Measurements from ENCODE around the gene TGFBR1.
A peak's percentile ranks its signal among the peaks of the same experiment; 100 is the strongest.

The TGFBR1 gene

GRCh38 chr9:99160173-99160572 lies 55.3 kb downstream of the TGFBR1 start:
- no peak overlapping the region for H3K4me3 ChIP-seq (ENCODE audit: low read depth, low read length)
- TF ChIP-seq, protein P1, sequence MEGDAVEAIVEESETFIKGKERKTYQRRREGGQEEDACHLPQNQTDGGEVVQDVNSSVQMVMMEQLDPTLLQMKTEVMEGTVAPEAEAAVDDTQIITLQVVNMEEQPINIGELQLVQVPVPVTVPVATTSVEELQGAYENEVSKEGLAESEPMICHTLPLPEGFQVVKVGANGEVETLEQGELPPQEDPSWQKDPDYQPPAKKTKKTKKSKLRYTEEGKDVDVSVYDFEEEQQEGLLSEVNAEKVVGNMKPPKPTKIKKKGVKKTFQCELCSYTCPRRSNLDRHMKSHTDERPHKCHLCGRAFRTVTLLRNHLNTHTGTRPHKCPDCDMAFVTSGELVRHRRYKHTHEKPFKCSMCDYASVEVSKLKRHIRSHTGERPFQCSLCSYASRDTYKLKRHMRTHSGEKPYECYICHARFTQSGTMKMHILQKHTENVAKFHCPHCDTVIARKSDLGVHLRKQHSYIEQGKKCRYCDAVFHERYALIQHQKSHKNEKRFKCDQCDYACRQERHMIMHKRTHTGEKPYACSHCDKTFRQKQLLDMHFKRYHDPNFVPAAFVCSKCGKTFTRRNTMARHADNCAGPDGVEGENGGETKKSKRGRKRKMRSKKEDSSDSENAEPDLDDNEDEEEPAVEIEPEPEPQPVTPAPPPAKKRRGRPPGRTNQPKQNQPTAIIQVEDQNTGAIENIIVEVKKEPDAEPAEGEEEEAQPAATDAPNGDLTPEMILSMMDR (IDR thresholded peaks at IDR 0.05; ENCODE audit: control insufficient read depth, extremely low read depth, insufficient read depth) = no peak
- DNase-seq (ENCODE audit: low read depth) = no peak

GRCh38 chr9:99162759-99163364 lies 57.9 kb downstream of the TGFBR1 start:
- DNase-seq (ENCODE audit: low read depth) = peak; percentile 30
- TF ChIP-seq, protein P1 (IDR thresholded peaks at IDR 0.05; ENCODE audit: control insufficient read depth, extremely low read depth, insufficient read depth) = peak; percentile 65

GRCh38 chr9:99166149-99166548 lies 61.2 kb downstream of the TGFBR1 start:
- no peak overlapping the region for H3K4me3 ChIP-seq (ENCODE audit: low read depth, low read length)
- DNase-seq (ENCODE audit: low read depth) = no peak
- TF ChIP-seq, protein P1 (IDR thresholded peaks at IDR 0.05; ENCODE audit: control insufficient read depth, extremely low read depth, insufficient read depth) = no peak

More at GRCh38 chr9:99162759-99163364, 57.9 kb downstream of the TGFBR1 start:
- no peak overlapping the region for H3K4me3 ChIP-seq (ENCODE audit: low read depth, low read length)

- no peak for DNase-seq (ENCODE audit: low read depth)
- no peak overlapping the region for H3K4me3 ChIP-seq (ENCODE audit: low read depth, low read length)
- TF ChIP-seq, protein P1 (IDR thresholded peaks at IDR 0.05; ENCODE audit: control insufficient read depth, extremely low read depth, insufficient read depth) = no peak
Observed at GRCh38 chr9:99167119-99167518, 62.2 kb downstream of the TGFBR1 start.

GRCh38 chr9:99167694-99168093 lies 62.8 kb downstream of the TGFBR1 start:
- no peak overlapping the region for H3K4me3 ChIP-seq (ENCODE audit: low read depth, low read length)
- TF ChIP-seq, protein P1 (IDR thresholded peaks at IDR 0.05; ENCODE audit: control insufficient read depth, extremely low read depth, insufficient read depth) = no peak
- no peak for DNase-seq (ENCODE audit: low read depth)

GRCh38 chr9:99169086-99169485 lies 64.2 kb downstream of the TGFBR1 start:
- DNase-seq (ENCODE audit: low read depth) = no peak
- H3K4me3 ChIP-seq (ENCODE audit: low read depth, low read length) = no peak overlapping the region
- TF ChIP-seq, protein P1 (IDR thresholded peaks at IDR 0.05; ENCODE audit: control insufficient read depth, extremely low read depth, insufficient read depth) = no peak
